ENCODE measurements around the gene COPB2. TPM values are rescaled to one million over a fixed set of nuclear protein-coding genes. Genes with fewer than 3 reads are reported as not detected.

Gene COPB2
- total RNA-seq, 1 donor from 2014 or later: 171 TPM

DNA sequence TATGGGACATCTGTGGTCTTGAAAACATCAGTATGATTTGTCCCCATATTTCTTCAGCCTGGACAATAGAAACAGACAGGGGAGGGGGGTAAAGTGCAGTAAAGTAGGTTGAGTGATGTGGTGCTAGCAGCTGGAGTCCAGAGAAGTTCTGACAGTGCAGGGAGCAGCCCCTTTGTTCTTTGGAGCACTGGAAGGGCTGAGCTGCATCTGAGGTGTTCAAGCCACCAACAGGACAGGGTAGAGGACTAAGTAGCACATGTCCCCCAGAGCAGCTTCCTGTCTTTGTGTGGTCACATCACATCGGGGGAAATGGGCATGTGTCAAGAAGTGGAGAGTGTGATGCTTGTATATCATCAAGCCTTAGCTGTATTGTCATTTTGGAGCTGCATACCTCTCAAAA lies 33.6 kb downstream of the COPB2 start:
- no peaks in the 10 kb centered on the region for H3K27me3 ChIP-seq (ENCODE audit: control insufficient read depth, insufficient read depth, low read length)
- H3K36me3 ChIP-seq (ENCODE audit: control insufficient read depth, insufficient read depth, low read length): peaks cover 15% of the 10 kb centered on the region
- H3K4me3 ChIP-seq (ENCODE audit: low read depth, low read length): no peak overlapping the region
- FAIRE-seq: no peak
- no peak for DNase-seq (ENCODE audit: low read depth)
- TF ChIP-seq, protein P1, sequence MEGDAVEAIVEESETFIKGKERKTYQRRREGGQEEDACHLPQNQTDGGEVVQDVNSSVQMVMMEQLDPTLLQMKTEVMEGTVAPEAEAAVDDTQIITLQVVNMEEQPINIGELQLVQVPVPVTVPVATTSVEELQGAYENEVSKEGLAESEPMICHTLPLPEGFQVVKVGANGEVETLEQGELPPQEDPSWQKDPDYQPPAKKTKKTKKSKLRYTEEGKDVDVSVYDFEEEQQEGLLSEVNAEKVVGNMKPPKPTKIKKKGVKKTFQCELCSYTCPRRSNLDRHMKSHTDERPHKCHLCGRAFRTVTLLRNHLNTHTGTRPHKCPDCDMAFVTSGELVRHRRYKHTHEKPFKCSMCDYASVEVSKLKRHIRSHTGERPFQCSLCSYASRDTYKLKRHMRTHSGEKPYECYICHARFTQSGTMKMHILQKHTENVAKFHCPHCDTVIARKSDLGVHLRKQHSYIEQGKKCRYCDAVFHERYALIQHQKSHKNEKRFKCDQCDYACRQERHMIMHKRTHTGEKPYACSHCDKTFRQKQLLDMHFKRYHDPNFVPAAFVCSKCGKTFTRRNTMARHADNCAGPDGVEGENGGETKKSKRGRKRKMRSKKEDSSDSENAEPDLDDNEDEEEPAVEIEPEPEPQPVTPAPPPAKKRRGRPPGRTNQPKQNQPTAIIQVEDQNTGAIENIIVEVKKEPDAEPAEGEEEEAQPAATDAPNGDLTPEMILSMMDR (IDR thresholded peaks at IDR 0.05; ENCODE audit: insufficient read depth, low read length, severe bottlenecking): no peak

DNA sequence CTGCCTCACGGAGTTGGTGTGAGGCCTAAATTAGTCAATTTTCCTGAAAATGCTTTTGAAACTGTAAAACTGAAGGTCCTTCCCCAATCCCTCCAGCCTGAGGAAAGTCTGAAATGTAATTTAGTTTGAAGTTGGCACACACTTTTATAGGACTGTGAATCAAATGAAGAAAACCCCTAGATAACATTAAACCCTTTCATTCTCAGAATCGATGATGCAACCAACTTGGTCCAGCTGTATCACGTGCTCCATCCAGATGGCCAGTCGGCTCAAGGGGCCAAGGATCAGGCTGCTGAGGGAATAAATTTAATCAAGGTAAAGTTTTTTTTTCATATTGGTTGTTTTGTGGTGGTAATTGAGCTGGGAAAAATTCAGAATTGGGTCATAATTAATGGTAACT lies 34.0 kb downstream of the COPB2 start:
- H3K36me3 ChIP-seq (ENCODE audit: control insufficient read depth, insufficient read depth, low read length): peaks cover 15% of the 10 kb centered on the region
- H3K4me3 ChIP-seq (ENCODE audit: low read depth, low read length): no peak overlapping the region
- H3K27me3 ChIP-seq (ENCODE audit: control insufficient read depth, insufficient read depth, low read length): no peaks in the 10 kb centered on the region
- TF ChIP-seq, protein P1 (IDR thresholded peaks at IDR 0.05; ENCODE audit: insufficient read depth, low read length, severe bottlenecking): no peak
- DNase-seq (ENCODE audit: low read depth): no peak
- FAIRE-seq: no peak

DNA sequence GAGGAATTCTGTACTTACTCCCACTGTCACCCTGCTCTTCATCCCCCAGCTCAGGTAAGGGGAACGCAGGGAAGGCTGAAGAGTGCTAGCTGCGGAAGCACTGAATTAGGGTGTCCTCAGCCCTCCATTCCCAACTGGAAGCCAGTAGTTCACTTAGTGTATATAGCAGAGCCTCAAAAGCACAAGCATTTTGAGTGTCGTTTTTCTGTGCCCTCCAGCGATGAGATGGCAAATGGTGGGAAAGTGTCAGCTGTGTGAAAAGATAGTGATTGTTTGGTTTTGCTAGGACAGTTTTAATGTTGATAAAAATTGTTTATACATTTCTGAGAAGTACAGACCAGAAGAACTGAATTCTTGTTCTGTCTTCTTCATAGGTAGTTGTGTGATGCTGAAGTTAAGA lies 34.8 kb downstream of the COPB2 start:
- Histone ChIP-seq H3K36me3 (ENCODE audit: control insufficient read depth, insufficient read depth, low read length) (peaks cover 15% of the 10 kb centered on the region), H3K27me3 (ENCODE audit: control insufficient read depth, insufficient read depth, low read length) (no peaks in the 10 kb centered on the region), H3K4me3 (ENCODE audit: low read depth, low read length) (no peak overlapping the region)
- FAIRE-seq (no peak), DNase-seq (ENCODE audit: low read depth) (no peak)
- TF ChIP-seq, protein P1 (IDR thresholded peaks at IDR 0.05; ENCODE audit: insufficient read depth, low read length, severe bottlenecking): no peak

DNA sequence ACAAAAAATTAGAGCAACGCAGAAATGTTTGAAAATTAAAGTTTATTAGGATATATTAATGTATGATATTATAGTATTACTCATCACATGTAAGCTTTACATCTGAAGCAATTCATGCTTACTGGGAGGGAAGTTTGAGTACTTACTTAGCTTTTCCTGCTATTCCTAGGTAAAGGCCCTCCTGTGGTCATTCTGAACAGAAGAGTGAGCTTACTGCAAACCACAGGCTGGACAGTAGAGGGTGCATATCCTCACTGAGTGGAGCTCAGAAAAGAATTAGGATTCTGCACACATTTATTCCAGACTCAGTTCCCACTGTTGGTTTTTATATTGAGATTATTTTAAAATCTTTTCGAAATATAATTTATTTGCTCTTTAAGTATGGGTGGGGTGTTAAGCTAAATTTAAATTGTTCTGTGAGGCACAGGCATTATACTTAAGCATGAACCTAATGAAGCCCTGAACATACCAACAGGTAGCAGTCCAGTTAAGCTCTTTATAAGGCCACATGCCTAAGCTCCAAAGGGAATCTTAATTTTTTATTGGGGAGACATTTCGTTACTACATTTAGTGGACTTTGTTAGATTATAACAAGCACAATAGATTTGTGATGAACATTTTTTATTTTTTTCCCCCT lies 35.4 kb downstream of the COPB2 start:
- Histone ChIP-seq H3K36me3 (ENCODE audit: control insufficient read depth, insufficient read depth, low read length) (peaks cover 15% of the 10 kb centered on the region), H3K4me3 (ENCODE audit: low read depth, low read length) (no peak overlapping the region), H3K27me3 (ENCODE audit: control insufficient read depth, insufficient read depth, low read length) (no peaks in the 10 kb centered on the region)
- TF ChIP-seq, protein P1 (IDR thresholded peaks at IDR 0.05; ENCODE audit: insufficient read depth, low read length, severe bottlenecking): peak; percentile 68
- DNase-seq (ENCODE audit: low read depth) (peak; percentile 66), FAIRE-seq (no peak)

DNA sequence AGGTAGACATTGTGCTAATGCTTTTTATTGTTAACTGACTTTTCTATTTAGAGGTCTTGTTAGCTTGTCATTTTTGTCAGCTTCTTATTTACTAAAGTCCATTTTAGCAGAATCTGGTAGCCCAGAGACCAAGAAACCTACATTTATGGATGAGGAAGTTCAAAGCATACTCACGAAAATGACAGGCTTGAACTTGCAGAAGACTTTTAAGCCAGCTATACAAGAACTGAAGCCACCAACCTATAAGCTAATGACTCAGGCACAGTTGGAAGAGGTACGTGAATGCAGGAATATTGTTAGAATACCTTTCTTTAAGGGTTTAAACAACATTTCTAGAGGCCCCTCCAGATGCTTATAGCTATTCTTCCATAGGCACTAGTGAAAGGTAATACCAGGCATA lies 42.7 kb downstream of the COPB2 start:
- Histone ChIP-seq H3K36me3 (ENCODE audit: control insufficient read depth, insufficient read depth, low read length) (peaks cover 6% of the 10 kb centered on the region), H3K4me3 (ENCODE audit: low read depth, low read length) (no peak overlapping the region), H3K27me3 (ENCODE audit: control insufficient read depth, insufficient read depth, low read length) (no peaks in the 10 kb centered on the region)
- FAIRE-seq (no peak), DNase-seq (ENCODE audit: low read depth) (peak; percentile 74)
- TF ChIP-seq, protein P1 (IDR thresholded peaks at IDR 0.05; ENCODE audit: insufficient read depth, low read length, severe bottlenecking): no peak
